Measurements from ENCODE around the gene DNM3. TPM values are rescaled to one million over a fixed set of nuclear protein-coding genes. Genes with fewer than 3 reads are reported as not detected.

Gene DNM3
- polyA plus RNA-seq, 1 of the 3 experiments (the other 2 are of a cell fraction), result 0.43 TPM

- Histone ChIP-seq H3K4me2 (no peak overlapping the region), H3K4me3 (ENCODE audit: low read depth in 2 of 2, low read length in 1 of 2) (no peak overlapping the region), H3F3A (replicated peaks; ENCODE audit: insufficient read depth) (no peaks in the 10 kb centered on the region), H3K36me3 (replicated peaks in 1 of 2; ENCODE audit: control insufficient read depth in 1 of 2, insufficient read depth in 2 of 2, low read length in 1 of 2) (peaks cover 2 to 4% of the 10 kb centered on the region in 2 experiments), H3K9ac (no peak overlapping the region), H3K27ac (ENCODE audit: low read depth in 2 of 2, low read length in 1 of 2) (no peak overlapping the region), H3K79me2 (ENCODE audit: insufficient read depth) (peaks cover 23% of the 10 kb centered on the region), H3K9me2 (no peaks in the 10 kb centered on the region), H3K27me3 (ENCODE audit: insufficient read depth) (no peaks in the 10 kb centered on the region), H3K4me1 (ENCODE audit: control insufficient read depth in 1 of 2, insufficient read depth in 2 of 2, low read depth in 1 of 2, low read length in 1 of 2) (peaks cover 0 to 18% of the 10 kb centered on the region in 2 experiments; a peak in 3 of 4 replicates), H4K20me1 (ENCODE audit: insufficient read depth) (no peaks in the 10 kb centered on the region), H3K9me3 (no peaks in the 10 kb centered on the region), H2AFZ (ENCODE audit: low read depth) (no peak overlapping the region)
- TF ChIP-seq, protein P1, sequence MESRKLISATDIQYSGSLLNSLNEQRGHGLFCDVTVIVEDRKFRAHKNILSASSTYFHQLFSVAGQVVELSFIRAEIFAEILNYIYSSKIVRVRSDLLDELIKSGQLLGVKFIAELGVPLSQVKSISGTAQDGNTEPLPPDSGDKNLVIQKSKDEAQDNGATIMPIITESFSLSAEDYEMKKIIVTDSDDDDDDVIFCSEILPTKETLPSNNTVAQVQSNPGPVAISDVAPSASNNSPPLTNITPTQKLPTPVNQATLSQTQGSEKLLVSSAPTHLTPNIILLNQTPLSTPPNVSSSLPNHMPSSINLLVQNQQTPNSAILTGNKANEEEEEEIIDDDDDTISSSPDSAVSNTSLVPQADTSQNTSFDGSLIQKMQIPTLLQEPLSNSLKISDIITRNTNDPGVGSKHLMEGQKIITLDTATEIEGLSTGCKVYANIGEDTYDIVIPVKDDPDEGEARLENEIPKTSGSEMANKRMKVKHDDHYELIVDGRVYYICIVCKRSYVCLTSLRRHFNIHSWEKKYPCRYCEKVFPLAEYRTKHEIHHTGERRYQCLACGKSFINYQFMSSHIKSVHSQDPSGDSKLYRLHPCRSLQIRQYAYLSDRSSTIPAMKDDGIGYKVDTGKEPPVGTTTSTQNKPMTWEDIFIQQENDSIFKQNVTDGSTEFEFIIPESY (IDR thresholded peaks at IDR 0.05; ENCODE audit: borderline replicate concordance, low read depth), result no peak
- TF ChIP-seq NRF1 (IDR thresholded peaks at IDR 0.05; ENCODE audit: low read depth, low read length) (no peak), RAD21 (IDR thresholded peaks at IDR 0.05; ENCODE audit: low read length) (no peak), YY1 (IDR thresholded peaks at IDR 0.05; ENCODE audit: low read depth) (no peak), USF2 (IDR thresholded peaks at IDR 0.05; ENCODE audit: borderline replicate concordance, low read depth, low read length) (no peak), MXI1 (IDR thresholded peaks at IDR 0.05; ENCODE audit: low read depth, low read length) (no peak), RXRA (IDR thresholded peaks at IDR 0.05; ENCODE audit: borderline replicate concordance, low read depth) (no peak), RFX5 (IDR thresholded peaks at IDR 0.05; ENCODE audit: low read length) (no peak)
- 63% methylated on average over 3 of the region's 3 CpGs for WGBS (ENCODE audit: low lambda C conversion rate)
- no peak for DNase-seq
- CTCF ChIA-PET, result interaction anchor here (1.0 to 1.4 kb wide), 4 partner anchors 23 to 444 kb away, joined by 3 to 4 read pairs (median 3); no protein-coding TSS in a partner anchor
- POLR2A ChIA-PET, result interaction anchor here (0.8 kb wide), 1 partner anchor 86 kb away, joined by 3 read pairs; no protein-coding TSS in a partner anchor
Observed at GRCh38 chr1:172446547-172446946, 605.2 kb downstream of the DNM3 start.

DNA sequence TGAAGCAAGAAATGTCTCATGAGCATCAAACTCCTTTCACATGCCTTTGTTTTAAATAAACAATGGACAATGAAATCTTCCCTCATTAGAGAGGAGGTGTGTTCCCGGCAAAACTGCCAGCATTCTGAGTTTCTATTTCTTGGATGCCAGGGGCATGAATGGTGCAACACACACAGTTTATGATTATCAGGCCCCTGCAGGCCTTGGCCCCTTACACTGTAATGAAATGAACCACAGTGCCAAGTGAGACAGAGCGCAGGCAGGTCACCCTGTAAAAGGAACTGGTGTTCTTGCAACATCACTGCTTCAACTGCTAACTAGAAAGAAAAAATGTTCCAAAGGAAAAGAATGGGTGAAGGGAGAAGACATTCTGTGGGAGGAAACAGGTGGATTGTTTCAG lies 606.3 kb downstream of the DNM3 start:
- Histone ChIP-seq H3K9me3 (no peaks in the 10 kb centered on the region), H3K9ac (no peak overlapping the region), H3K27ac (ENCODE audit: low read depth in 2 of 2, low read length in 1 of 2) (no peak overlapping the region), H2AFZ (ENCODE audit: low read depth) (no peak overlapping the region), H3K27me3 (ENCODE audit: insufficient read depth) (no peaks in the 10 kb centered on the region), H3K9me2 (no peaks in the 10 kb centered on the region), H3K4me3 (ENCODE audit: low read depth in 2 of 2, low read length in 1 of 2) (no peak overlapping the region), H3K36me3 (replicated peaks in 1 of 2; ENCODE audit: control insufficient read depth in 1 of 2, insufficient read depth in 2 of 2, low read length in 1 of 2) (no peaks in the 10 kb centered on the region), H3K4me1 (ENCODE audit: control insufficient read depth in 1 of 2, insufficient read depth in 2 of 2, low read depth in 1 of 2, low read length in 1 of 2) (peaks cover 0 to 13% of the 10 kb centered on the region in 2 experiments; a peak in 3 of 4 replicates), H3K4me2 (no peak overlapping the region), H4K20me1 (ENCODE audit: insufficient read depth) (no peaks in the 10 kb centered on the region), H3F3A (replicated peaks; ENCODE audit: insufficient read depth) (no peaks in the 10 kb centered on the region), H3K79me2 (ENCODE audit: insufficient read depth) (peaks cover 12% of the 10 kb centered on the region)
- CTCF ChIA-PET, result no interaction called here
- POLR2A ChIA-PET, result no interaction called here
- no peak for DNase-seq
- no peak for TF ChIP-seq YY1 (IDR thresholded peaks at IDR 0.05; ENCODE audit: low read depth)
- TF ChIP-seq GATA2 (CRISPR knock-in tag; IDR thresholded peaks at IDR 0.05), result no peak
- no peak for TF ChIP-seq TEAD4 (IDR thresholded peaks at IDR 0.05; ENCODE audit: borderline replicate concordance, insufficient read depth)
- no peak for TF ChIP-seq EZH2phosphoT487 (IDR thresholded peaks at IDR 0.05; ENCODE audit: borderline replicate concordance, low read depth)
- TF ChIP-seq EP300 (IDR thresholded peaks at IDR 0.05; ENCODE audit: borderline replicate concordance in 1 of 2, low read depth in 1 of 2, low read length in 1 of 2), result no peak
- 97% methylated on average over 2 of the region's 2 CpGs for WGBS (ENCODE audit: low lambda C conversion rate)
